ENCODE results near the gene KLRK1. TPM values are rescaled to one million over a fixed set of nuclear protein-coding genes. Genes with fewer than 3 reads are reported as not detected.
"Not testable (repeated sequence)": the region's sequence is repeated elsewhere in the genome, so short reads cannot be mapped to it uniquely, and the experiment has no call there.

KLRK1 gene
- total and polyA plus RNA-seq, 7 experiments from 2014 or later, result 0.15 to 75.2 (median 4.1) TPM

DNA sequence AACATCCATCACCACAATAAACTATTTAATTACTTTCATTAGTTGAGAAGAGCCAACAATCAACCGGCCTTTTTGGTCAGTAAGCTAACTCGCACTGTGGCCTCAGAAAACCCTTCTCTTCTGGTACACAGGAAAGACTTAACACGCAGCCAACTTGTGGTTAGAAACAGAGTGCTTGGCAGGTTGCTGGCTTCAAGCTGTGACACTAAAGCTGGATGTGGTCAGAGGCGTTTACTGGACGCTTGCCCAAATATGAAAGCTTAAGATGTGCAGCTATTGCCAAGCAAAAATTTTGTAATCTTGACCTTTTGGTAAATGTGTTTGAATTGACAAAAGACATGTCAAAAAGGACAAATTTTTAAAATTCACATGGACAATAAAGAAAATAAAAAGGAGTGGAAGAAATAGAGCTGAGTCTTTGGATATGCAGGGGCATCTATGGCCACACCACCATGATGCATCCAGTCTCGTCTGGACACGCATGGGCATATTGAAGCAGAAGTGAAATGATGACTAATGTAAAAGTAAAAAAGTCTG lies 2.6 kb upstream of the KLRK1 start:
- no peaks in the 10 kb centered on the region for H3K9me3 Mint-ChIP-seq
- intact Hi-C loops (cut with micrococcal nuclease), result no loop called here
- ChIA-PET POLR2A (no interaction called here), CTCF (no interaction called here)
- Histone ChIP-seq H3K36me3 (ENCODE audit: control insufficient read depth in 2 of 3, insufficient read depth in 3 of 3, low read length in 3 of 3) (no peaks in the 10 kb centered on the region), H3K9me3 (ENCODE audit: control insufficient read depth in 2 of 3, low read length in 3 of 3) (no peaks in the 10 kb centered on the region), H3K4me1 (ENCODE audit: control insufficient read depth in 2 of 2, insufficient read depth in 2 of 2, low read length in 2 of 2) (peaks cover 0 to 49% of the 10 kb centered on the region in 2 donors), H3K27me3 (ENCODE audit: control insufficient read depth in 2 of 2, insufficient read depth in 2 of 2, low read length in 2 of 2) (no peaks in the 10 kb centered on the region), H3K27ac (ENCODE audit: low read depth, low read length) (no peak overlapping the region), H3K4me3 (ENCODE audit: low read length) (no peak overlapping the region)
- H3K36me3 Mint-ChIP-seq, result no peaks in the 10 kb centered on the region
- ATAC-seq (peak; percentile 62), DNase-seq (no peak)
- H3K27ac Mint-ChIP-seq, result no peak overlapping the region
- peak overlapping the region in 1 of 10 donors; percentile 59 for H3K4me3 Mint-ChIP-seq
- peaks cover 3 to 35% (median 9%) of the 10 kb centered on the region in 5 donors for H3K27me3 Mint-ChIP-seq
- H3K4me1 Mint-ChIP-seq, result peaks cover 0 to 27% (median 6%) of the 10 kb centered on the region in 7 donors

DNA sequence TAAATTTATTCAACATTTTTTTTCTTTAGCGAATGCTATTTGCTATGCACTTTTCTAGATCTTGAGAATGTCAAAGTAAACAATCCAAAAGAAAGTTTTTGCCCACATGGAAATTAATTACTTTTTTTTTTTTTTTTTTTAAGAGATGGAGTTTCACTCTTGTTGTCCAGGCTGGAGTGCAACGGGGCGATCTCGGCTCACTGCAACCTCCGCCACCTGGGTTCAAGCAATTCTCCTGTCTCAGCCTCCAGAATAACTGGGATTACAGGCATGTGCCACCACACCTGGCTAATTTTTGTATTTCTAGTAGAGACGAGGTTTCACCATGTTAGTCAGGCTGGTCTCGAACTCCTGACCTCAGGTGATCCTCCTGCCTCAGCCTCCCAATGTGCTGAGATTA lies 1.1 kb upstream of the KLRK1 start:
- H3K36me3 ChIP-seq (ENCODE audit: control insufficient read depth in 2 of 3, insufficient read depth in 3 of 3, low read length in 3 of 3); POLR2A ChIA-PET; DNase-seq; H3K4me3 ChIP-seq (ENCODE audit: low read length); H3K27ac ChIP-seq (ENCODE audit: low read depth, low read length); H3K27ac Mint-ChIP-seq; H3K27me3 ChIP-seq (ENCODE audit: control insufficient read depth in 2 of 2, insufficient read depth in 2 of 2, low read length in 2 of 2); intact Hi-C loops (cut with micrococcal nuclease); H3K36me3 Mint-ChIP-seq; H3K4me3 Mint-ChIP-seq; ATAC-seq; H3K9me3 ChIP-seq (ENCODE audit: control insufficient read depth in 2 of 3, low read length in 3 of 3); H3K9me3 Mint-ChIP-seq: not testable (repeated sequence)
- Mint-ChIP-seq H3K27me3 (peaks cover 3 to 35% (median 9%) of the 10 kb centered on the region in 5 donors), H3K4me1 (peaks cover 0 to 27% (median 6%) of the 10 kb centered on the region in 7 donors)
- H3K4me1 ChIP-seq (ENCODE audit: control insufficient read depth in 2 of 2, insufficient read depth in 2 of 2, low read length in 2 of 2), result peaks cover 0 to 46% of the 10 kb centered on the region in 2 donors
- CTCF ChIA-PET, result interaction anchor here (1.0 kb wide), 1 partner anchor 155 kb away, joined by 3 read pairs; no protein-coding TSS in a partner anchor

DNA sequence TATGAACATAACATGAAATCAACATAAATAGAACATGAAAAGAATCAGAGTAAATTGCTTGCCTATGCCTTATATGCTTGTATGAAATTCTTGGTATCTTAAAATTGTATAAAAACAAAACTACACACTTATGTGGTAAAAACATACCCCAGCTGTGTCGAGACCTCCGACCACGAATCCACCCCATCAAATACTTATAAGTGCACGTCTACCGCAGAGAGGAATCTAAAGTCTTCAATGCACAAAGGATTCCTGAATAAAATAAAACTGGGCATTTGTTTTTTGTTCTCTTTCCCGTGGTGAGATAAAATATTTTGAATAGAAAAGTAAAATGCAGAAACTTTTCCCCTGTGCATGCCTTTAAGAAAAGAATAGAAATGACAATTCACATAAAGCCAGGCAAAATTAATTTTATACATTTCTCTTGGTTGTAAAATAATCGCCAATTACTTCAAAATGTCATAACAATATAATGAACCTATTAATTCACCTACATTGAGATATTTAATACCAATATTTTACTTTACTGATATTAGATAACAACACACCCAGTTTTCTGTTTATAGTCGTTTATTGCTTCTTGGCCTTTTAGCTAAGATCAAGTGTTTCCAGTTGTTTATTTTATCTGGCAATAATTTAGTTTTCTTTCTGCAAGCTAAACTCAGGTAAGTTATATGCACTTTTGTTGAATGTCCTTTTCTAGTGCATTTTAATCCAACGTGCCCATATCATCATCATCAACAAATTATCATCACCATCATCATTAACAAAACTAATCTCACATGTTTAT lies 1.0 kb downstream of the KLRK1 start:
- Mint-ChIP-seq H3K9me3 (no peaks in the 10 kb centered on the region), H3K4me3 (peak overlapping the region in 2 of 10 donors; percentile 3 to 78), H3K4me1 (peaks cover 0 to 13% (median 6%) of the 10 kb centered on the region in 7 donors), H3K27me3 (peaks cover 8 to 37% (median 15%) of the 10 kb centered on the region in 5 donors), H3K36me3 (no peaks in the 10 kb centered on the region), H3K27ac (peak overlapping the region in 1 of 9 donors; percentile 7)
- Histone ChIP-seq H3K4me1 (ENCODE audit: control insufficient read depth in 2 of 2, insufficient read depth in 2 of 2, low read length in 2 of 2) (peaks cover 0 to 33% of the 10 kb centered on the region in 2 donors), H3K36me3 (ENCODE audit: control insufficient read depth in 2 of 3, insufficient read depth in 3 of 3, low read length in 3 of 3) (peaks cover 0 to 6% (median 0%) of the 10 kb centered on the region in 3 experiments), H3K4me3 (ENCODE audit: low read length) (peak overlapping the region; percentile 34), H3K27me3 (ENCODE audit: control insufficient read depth in 2 of 2, insufficient read depth in 2 of 2, low read length in 2 of 2) (no peaks in the 10 kb centered on the region), H3K9me3 (ENCODE audit: control insufficient read depth in 2 of 3, low read length in 3 of 3) (no peaks in the 10 kb centered on the region), H3K27ac (ENCODE audit: low read depth, low read length) (no peak overlapping the region)
- ATAC-seq, result no peak
- POLR2A ChIA-PET, result no interaction called here
- intact Hi-C loops (cut with micrococcal nuclease), result no loop called here
- DNase-seq, result no peak
- CTCF ChIA-PET, result no interaction called here

DNA sequence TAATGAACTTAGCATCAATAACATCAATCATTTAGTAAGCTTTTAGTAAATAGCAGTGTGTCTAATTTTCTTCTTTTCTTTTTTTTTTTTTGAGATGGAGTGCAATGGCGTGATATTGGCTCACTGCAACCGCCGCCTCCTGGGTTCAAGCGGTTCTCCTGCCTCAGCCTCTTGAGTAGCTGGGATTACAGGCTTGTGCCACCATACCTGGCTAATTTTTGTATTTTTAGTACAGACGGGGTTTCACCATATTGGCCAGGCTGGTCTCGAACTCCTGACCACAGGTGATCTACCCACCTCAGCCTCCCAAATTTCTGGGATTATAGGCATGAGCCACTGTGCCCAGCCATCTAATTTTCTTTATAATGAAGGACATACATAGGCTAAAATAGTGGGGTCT lies 2.3 kb downstream of the KLRK1 start:
- POLR2A ChIA-PET, result not testable (repeated sequence)

DNA sequence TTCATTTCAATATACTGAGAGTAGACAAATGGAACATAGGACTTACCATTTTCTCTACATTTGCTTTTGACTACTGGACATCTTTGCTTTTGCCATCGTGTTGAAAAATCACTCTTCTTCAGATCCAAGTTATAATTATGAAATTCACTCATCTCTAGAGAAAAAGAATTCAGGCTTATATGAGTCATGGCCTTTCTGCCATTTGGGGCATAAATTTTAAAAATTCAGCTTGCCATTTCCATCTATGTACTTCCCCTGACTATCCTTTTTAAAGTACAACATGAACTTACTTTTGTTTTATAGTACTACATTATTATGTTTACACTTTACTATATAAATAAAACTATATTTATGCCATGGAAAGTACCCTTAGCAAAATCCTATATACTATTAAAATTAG lies 3.0 kb downstream of the KLRK1 start:
- Histone ChIP-seq H3K36me3 (ENCODE audit: control insufficient read depth in 2 of 3, insufficient read depth in 3 of 3, low read length in 3 of 3) (peaks cover 0 to 6% (median 0%) of the 10 kb centered on the region in 3 experiments), H3K4me1 (ENCODE audit: control insufficient read depth in 2 of 2, insufficient read depth in 2 of 2, low read length in 2 of 2) (peaks cover 0 to 14% of the 10 kb centered on the region in 2 donors), H3K4me3 (ENCODE audit: low read length) (peak overlapping the region; percentile 25), H3K27ac (ENCODE audit: low read depth, low read length) (no peak overlapping the region), H3K27me3 (ENCODE audit: control insufficient read depth in 2 of 2, insufficient read depth in 2 of 2, low read length in 2 of 2) (no peaks in the 10 kb centered on the region), H3K9me3 (ENCODE audit: control insufficient read depth in 2 of 3, low read length in 3 of 3) (no peaks in the 10 kb centered on the region)
- Mint-ChIP-seq H3K27ac (no peak overlapping the region), H3K9me3 (peaks cover 0 to 1% (median 0%) of the 10 kb centered on the region in 11 donors), H3K4me3 (peak overlapping the region in 1 of 10 donors; percentile 42), H3K4me1 (peaks cover 0 to 9% (median 6%) of the 10 kb centered on the region in 7 donors), H3K36me3 (no peaks in the 10 kb centered on the region), H3K27me3 (peaks cover 8 to 27% (median 17%) of the 10 kb centered on the region in 5 donors)
- ATAC-seq (no peak), DNase-seq (no peak)
- intact Hi-C loops (cut with micrococcal nuclease), result no loop called here
- ChIA-PET POLR2A (no interaction called here), CTCF (interaction anchor here (0.6 kb wide), 2 partner anchors 21 to 1430 kb away, joined by 3 to 4 read pairs; no protein-coding TSS in a partner anchor)

More for the DNA sequence above, 2.3 kb downstream of the KLRK1 start:
- H3K9me3 ChIP-seq (ENCODE audit: control insufficient read depth in 2 of 3, low read length in 3 of 3); ATAC-seq; intact Hi-C loops (cut with micrococcal nuclease); DNase-seq; H3K27me3 ChIP-seq (ENCODE audit: control insufficient read depth in 2 of 2, insufficient read depth in 2 of 2, low read length in 2 of 2); H3K27ac Mint-ChIP-seq; H3K36me3 Mint-ChIP-seq; H3K9me3 Mint-ChIP-seq; H3K27ac ChIP-seq (ENCODE audit: low read depth, low read length); H3K36me3 ChIP-seq (ENCODE audit: control insufficient read depth in 2 of 3, insufficient read depth in 3 of 3, low read length in 3 of 3): not testable (repeated sequence)
- Histone ChIP-seq H3K4me3 (ENCODE audit: low read length) (peak overlapping the region; percentile 25), H3K4me1 (ENCODE audit: control insufficient read depth in 2 of 2, insufficient read depth in 2 of 2, low read length in 2 of 2) (peaks cover 0 to 20% of the 10 kb centered on the region in 2 donors)
- peaks cover 8 to 32% (median 16%) of the 10 kb centered on the region in 5 donors for H3K27me3 Mint-ChIP-seq
- peaks cover 0 to 11% (median 6%) of the 10 kb centered on the region in 7 donors for H3K4me1 Mint-ChIP-seq
- CTCF ChIA-PET, result interaction anchor here (0.6 kb wide), 2 partner anchors 20 to 1430 kb away, joined by 3 to 4 read pairs; no protein-coding TSS in a partner anchor
- H3K4me3 Mint-ChIP-seq, result peak overlapping the region in 1 of 10 donors; percentile 43

DNA sequence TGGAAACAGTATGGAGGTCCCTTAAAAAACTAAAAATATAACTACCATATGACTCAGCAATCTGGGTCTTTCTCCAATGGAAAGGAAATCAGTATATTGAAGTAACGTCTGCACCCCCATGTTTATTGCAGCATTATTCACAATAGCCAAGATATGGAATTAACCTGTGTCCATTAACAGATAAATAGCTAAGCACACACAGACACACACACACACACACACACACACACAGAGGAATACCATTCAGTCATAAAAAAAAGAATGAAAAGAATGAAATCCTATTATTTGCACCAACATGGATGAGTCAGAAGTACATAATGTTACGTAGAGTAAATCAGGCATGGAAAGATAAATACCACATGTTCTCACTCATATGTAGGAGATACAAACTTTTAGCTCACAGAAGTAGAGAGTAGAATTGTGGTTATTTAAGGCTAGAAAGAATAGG lies 4.7 kb downstream of the KLRK1 start:
- CTCF ChIA-PET, result interaction anchor here (0.8 kb wide), 1 partner anchor 1071 kb away, joined by 4 read pairs; no protein-coding TSS in a partner anchor
- intact Hi-C loops (cut with micrococcal nuclease), result no loop called here
- peak; percentile 31 for ATAC-seq

More for the DNA sequence above, 4.7 kb downstream of the KLRK1 start:
- H3K4me3 ChIP-seq (ENCODE audit: low read length), result peak overlapping the region; percentile 38
- H3K4me3 Mint-ChIP-seq, result peak overlapping the region in 1 of 10 donors; percentile 76
- H3K9me3 ChIP-seq (ENCODE audit: control insufficient read depth in 2 of 3, low read length in 3 of 3), result no peaks in the 10 kb centered on the region
- POLR2A ChIA-PET, result interaction anchor here (0.6 kb wide), 1 partner anchor 519 kb away, joined by 4 read pairs; no protein-coding TSS in a partner anchor
- H3K36me3 Mint-ChIP-seq, result peaks cover 0 to 5% (median 0%) of the 10 kb centered on the region in 5 donors
- H3K27ac ChIP-seq (ENCODE audit: low read depth, low read length), result no peak overlapping the region
- no peak for DNase-seq
- H3K27me3 Mint-ChIP-seq, result peaks cover 15 to 31% (median 26%) of the 10 kb centered on the region in 5 donors
- H3K36me3 ChIP-seq (ENCODE audit: control insufficient read depth in 2 of 3, insufficient read depth in 3 of 3, low read length in 3 of 3), result peaks cover 0 to 13% (median 0%) of the 10 kb centered on the region in 3 experiments
- no peak overlapping the region for H3K27ac Mint-ChIP-seq
- H3K4me1 Mint-ChIP-seq, result peaks cover 0 to 15% (median 6%) of the 10 kb centered on the region in 7 donors
- H3K9me3 Mint-ChIP-seq, result peaks cover 0 to 6% (median 0%) of the 10 kb centered on the region in 11 donors
- H3K4me1 ChIP-seq (ENCODE audit: control insufficient read depth in 2 of 2, insufficient read depth in 2 of 2, low read length in 2 of 2), result peaks cover 0 to 16% of the 10 kb centered on the region in 2 donors
- H3K27me3 ChIP-seq (ENCODE audit: control insufficient read depth in 2 of 2, insufficient read depth in 2 of 2, low read length in 2 of 2), result no peaks in the 10 kb centered on the region
